Activated naive CD8-positive, alpha-beta T cell (primary cell): ENCODE data around the gene GEMIN5.
A peak's percentile ranks its signal among the peaks of the same experiment; 100 is the strongest.
"Not testable (repeated sequence)": the region's sequence is repeated elsewhere in the genome, so short reads cannot be mapped to it uniquely, and the experiment has no call there.

ENCODE experiments used
- H3K27ac Mint-ChIP-seq: one replicate; pipeline ENCODE4 v1.8.0; 2021; ENCODE audit warnings: mixed read lengths
- H3K27me3 Mint-ChIP-seq: one replicate; pipeline ENCODE4 v1.8.0; 2021; ENCODE audit warnings: mixed read lengths
- H3K36me3 Mint-ChIP-seq: one replicate; pipeline ENCODE4 v1.8.0; 2021; ENCODE audit warnings: mixed read lengths
- H3K4me1 Mint-ChIP-seq: one replicate; pipeline ENCODE4 v1.8.0; 2021; ENCODE audit warnings: low read depth, mixed read lengths
- H3K4me3 Mint-ChIP-seq: one replicate; pipeline ENCODE4 v1.8.0; 2021; ENCODE audit warnings: mild to moderate bottlenecking, mixed read lengths
- H3K9me3 Mint-ChIP-seq: one replicate; pipeline ENCODE4 v1.8.0; 2021; ENCODE audit warnings: low read depth, mixed read lengths

GEMIN5 gene

DNA sequence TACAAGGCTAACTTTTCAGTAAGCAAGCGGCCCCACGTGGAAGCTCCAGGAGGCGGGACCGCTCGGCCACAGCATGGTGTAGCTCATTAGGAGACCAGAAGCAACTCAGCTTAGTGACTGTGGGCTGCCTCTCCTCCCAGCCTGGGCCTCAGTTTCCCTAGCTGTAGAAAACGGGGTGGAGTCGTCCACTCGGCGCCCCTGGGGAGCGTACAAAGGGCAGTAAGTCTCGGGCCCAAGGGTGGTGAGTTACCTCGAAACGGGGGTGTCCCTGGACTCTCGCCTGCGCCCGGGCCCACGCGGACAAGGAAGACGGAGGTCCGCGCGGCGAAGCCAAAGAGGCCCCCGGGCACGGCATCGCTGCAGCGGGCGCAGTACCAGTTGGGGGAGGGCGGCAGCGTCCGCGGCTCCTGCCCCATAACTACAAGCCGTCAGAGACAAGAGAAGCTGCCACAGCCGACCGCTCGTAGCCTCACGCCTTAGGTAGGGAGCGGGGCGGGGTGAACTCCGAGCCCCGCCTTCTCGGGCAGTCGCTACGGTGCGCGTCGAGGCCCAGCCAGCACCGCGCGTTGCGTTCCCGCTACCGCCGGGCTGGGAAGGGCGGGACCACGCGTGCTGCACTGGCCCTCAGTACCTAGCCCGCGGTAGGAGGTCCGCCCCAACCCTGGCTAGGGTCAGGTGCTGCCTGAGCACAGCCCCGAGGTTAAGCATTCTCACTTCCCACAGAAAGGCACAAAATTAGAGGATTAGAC is at the start of gene GEMIN5:
TSS of gene GEMIN5 (minus strand) at position 494 of the 749 bp plus-strand sequence. CDS start at position 416, 78 bp downstream.
- Mint-ChIP-seq H3K4me1 (peaks cover 57% of the 10 kb centered on the region), H3K27ac (peak within 1 kb of the TSS; percentile 87), H3K4me3 (peak within 1 kb of the TSS; percentile 97), H3K9me3 (no peaks in the 10 kb centered on the region), H3K36me3 (peaks cover 10% of the 10 kb centered on the region), H3K27me3 (no peaks in the 10 kb centered on the region)

DNA sequence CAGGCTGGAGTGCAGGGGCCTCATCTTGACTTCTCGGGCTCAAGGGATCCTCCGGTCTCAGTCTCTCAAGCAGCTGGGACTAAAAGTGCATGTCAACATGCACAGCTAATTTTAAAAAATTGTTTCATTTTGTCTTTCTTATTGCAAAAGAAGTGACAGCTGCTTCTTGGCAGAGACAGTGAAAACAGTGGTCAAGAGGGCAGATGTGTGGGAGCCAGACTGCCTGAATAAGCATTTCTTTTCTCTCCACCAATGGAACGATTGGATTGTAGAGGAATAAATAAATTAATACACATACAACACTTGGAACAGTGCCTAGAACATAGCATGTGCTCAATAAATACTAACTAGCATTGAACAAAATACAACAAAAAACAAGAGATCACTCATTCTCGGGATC is 48.1 kb upstream of the GEMIN5 start:
- Mint-ChIP-seq H3K27me3 (peaks cover 7% of the 10 kb centered on the region), H3K27ac (no peak overlapping the region), H3K36me3 (no peaks in the 10 kb centered on the region), H3K4me3 (no peak overlapping the region), H3K9me3 (no peaks in the 10 kb centered on the region), H3K4me1 (no peaks in the 10 kb centered on the region)

DNA sequence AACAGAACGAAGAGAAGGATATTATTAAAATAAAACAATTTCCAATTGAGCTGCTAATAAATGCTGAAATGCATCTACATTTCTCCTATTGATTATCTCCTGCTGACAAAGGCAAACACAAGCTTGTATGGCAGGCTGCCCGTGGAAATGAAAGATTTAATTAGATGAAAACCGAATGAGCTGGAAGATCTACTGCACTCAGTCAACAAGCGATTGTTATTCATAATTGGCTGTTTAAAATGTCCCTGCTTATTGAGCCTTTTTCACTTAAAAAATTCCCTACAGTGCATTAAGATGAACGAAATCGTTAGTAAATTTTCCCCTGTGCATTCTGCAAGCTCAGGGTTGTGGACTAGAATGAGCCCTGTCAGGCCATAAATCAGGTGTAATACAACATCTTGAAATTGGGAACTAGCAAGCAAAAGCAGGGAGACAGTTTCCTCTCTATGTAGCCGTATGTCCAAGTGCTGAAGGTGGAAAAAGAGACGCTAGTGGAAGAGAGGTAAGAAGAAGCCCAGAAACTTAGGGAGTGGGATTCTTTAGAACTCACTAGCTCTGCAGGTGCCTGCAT is 47.0 kb upstream of the GEMIN5 start:
- H3K4me1 Mint-ChIP-seq = no peaks in the 10 kb centered on the region
- no peaks in the 10 kb centered on the region for H3K9me3 Mint-ChIP-seq
- H3K4me3 Mint-ChIP-seq = no peak overlapping the region
- H3K36me3 Mint-ChIP-seq = no peaks in the 10 kb centered on the region
- H3K27me3 Mint-ChIP-seq = peaks cover 7% of the 10 kb centered on the region
- no peak overlapping the region for H3K27ac Mint-ChIP-seq

DNA sequence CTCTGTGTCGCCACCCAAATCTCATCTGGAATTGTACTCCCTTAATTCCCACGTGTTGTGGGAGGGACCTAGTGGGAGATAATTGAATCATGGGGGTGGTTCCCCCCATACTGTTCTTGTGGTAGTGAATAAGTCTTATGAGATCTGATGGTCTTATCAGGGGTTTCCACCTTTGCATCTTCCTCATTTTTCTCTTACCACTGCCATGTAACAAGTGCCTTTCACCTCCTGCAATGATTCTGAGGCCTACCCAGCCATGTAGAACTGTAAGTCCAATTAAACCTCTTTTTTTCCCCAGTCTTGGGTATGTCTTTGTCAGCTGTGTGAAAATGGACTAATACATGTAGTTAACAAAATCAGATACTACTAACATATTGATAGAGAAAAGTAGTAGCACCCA is 40.3 kb upstream of the GEMIN5 start:
- H3K27ac Mint-ChIP-seq, H3K36me3 Mint-ChIP-seq, H3K4me3 Mint-ChIP-seq, H3K4me1 Mint-ChIP-seq, H3K27me3 Mint-ChIP-seq, H3K9me3 Mint-ChIP-seq: not testable (repeated sequence)

DNA sequence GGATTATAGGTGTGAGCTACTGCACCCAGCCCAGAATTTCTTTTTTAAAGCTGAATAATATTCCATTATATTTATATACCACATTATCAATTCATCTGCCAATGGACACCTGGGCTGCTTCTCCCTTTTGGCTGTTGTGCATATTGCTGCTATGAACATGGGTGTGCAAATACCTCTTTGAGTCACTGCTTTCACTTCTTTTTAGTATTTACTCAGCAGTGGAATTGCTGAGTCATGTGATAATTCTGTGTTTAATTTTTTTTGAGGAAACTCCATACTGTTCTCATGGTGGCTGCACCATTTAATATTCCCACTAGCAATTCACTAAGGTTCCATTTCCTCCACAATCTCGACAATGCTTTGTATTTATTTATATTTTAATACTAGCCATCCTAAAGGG is 39.4 kb upstream of the GEMIN5 start:
- Mint-ChIP-seq H3K4me1 (no peaks in the 10 kb centered on the region), H3K27me3 (no peaks in the 10 kb centered on the region), H3K36me3 (no peaks in the 10 kb centered on the region), H3K4me3 (no peak overlapping the region), H3K27ac (no peak overlapping the region), H3K9me3 (no peaks in the 10 kb centered on the region)

DNA sequence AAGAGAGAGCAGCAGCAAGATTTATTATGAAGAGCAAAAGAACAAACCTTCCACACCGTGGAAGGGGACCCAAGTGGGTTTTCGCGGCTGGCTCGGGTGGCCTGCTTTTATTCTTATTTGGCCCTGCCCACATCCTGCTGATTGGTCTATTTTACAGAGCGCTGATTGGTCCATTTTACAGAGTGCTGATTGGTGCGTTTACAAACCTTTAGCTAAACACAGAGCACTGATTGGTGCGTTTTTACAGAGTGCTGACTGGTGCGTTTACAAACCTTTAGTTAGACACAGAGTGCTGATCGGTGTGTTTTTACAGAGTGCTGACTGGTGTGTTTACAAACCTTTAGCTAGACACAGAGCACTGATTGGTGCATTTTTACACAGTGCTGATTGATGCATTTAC is 38.1 kb upstream of the GEMIN5 start:
- H3K4me1 Mint-ChIP-seq, H3K36me3 Mint-ChIP-seq, H3K4me3 Mint-ChIP-seq, H3K27me3 Mint-ChIP-seq, H3K9me3 Mint-ChIP-seq, H3K27ac Mint-ChIP-seq: not testable (repeated sequence)

DNA sequence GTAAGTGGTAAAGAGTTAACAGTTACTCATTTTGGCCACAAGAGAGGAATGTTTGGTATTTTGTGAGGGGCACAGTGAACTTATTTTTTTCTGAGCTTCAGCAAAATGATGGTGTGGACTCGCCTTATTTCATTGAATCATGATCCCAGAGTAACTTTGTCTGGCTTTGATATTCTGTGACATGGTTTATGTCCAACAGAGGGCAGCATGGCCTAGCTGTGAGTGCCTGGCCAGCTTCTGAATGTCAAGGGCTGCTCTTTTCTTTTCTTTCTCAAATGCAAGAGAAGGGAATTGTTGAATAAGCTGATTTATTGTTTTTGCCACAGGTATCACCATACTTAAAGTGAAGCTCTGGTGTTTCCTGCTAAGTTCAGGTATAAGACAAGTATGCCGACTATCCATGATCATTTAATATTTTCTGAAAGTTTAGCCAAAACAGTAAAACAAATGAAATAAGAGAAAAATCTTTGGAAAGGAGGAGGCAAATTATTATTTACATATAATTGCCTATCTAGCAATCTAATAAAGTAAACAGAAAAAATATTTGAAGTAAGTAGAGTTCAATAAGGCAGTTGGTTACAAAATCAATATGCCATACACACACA is 34.6 kb upstream of the GEMIN5 start:
- H3K4me1 Mint-ChIP-seq = no peaks in the 10 kb centered on the region
- H3K9me3 Mint-ChIP-seq = no peaks in the 10 kb centered on the region
- H3K27me3 Mint-ChIP-seq = no peaks in the 10 kb centered on the region
- no peak overlapping the region for H3K4me3 Mint-ChIP-seq
- peaks cover 8% of the 10 kb centered on the region for H3K36me3 Mint-ChIP-seq
- H3K27ac Mint-ChIP-seq = no peak overlapping the region

DNA sequence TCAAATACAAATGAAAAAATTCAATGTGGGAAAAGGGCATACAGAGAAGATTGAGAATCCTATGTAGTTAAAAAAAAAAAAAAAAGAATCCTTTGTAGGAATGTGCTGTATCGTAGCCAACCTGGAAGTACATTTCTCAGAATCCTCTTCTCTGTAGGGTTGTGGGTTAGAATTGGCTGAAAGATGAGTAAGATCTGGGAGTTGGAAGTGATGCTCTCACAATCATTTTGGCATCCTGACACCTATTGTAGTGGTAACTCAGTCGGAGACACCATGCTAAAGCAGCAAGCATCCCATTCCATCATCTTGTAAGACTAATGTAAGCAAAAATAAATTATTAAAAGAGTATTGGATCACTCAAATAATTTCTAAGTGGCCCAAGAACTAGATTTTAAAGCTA is 33.5 kb upstream of the GEMIN5 start:
- Mint-ChIP-seq H3K4me1 (no peaks in the 10 kb centered on the region), H3K27ac (no peak overlapping the region), H3K9me3 (no peaks in the 10 kb centered on the region), H3K36me3 (peaks cover 10% of the 10 kb centered on the region), H3K27me3 (no peaks in the 10 kb centered on the region), H3K4me3 (no peak overlapping the region)

- no peak overlapping the region for H3K27ac Mint-ChIP-seq
- no peak overlapping the region for H3K4me3 Mint-ChIP-seq
- H3K36me3 Mint-ChIP-seq = peaks cover 12% of the 10 kb centered on the region
- H3K9me3 Mint-ChIP-seq = no peaks in the 10 kb centered on the region
- no peaks in the 10 kb centered on the region for H3K4me1 Mint-ChIP-seq
- H3K27me3 Mint-ChIP-seq = no peaks in the 10 kb centered on the region
These were observed 32.7 kb upstream of the GEMIN5 start for GRCh38 chr5:154970759-154971158.

DNA sequence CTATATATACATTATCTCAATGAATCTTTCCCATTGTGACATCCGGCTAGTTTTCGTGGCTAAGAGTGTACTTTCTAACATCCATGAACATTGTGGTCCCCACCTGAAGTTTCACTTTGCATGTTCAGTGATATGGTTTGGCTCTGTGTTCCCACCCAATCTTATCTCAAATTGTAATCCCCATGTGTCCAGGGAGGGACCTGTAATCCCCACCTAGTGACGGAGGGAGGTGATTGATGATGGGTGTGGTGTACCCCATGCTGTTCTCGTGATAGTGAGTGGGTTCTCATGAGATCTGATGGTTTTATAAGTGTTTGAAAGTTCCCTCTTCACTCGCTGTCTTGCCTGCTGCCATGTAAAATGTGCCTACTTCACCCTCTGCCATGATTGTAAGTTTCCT is 30.9 kb upstream of the GEMIN5 start:
- H3K36me3 Mint-ChIP-seq = peaks cover 12% of the 10 kb centered on the region
- H3K9me3 Mint-ChIP-seq = no peaks in the 10 kb centered on the region
- H3K27ac Mint-ChIP-seq = no peak overlapping the region
- no peaks in the 10 kb centered on the region for H3K4me1 Mint-ChIP-seq
- H3K27me3 Mint-ChIP-seq = no peaks in the 10 kb centered on the region
- H3K4me3 Mint-ChIP-seq = no peak overlapping the region

DNA sequence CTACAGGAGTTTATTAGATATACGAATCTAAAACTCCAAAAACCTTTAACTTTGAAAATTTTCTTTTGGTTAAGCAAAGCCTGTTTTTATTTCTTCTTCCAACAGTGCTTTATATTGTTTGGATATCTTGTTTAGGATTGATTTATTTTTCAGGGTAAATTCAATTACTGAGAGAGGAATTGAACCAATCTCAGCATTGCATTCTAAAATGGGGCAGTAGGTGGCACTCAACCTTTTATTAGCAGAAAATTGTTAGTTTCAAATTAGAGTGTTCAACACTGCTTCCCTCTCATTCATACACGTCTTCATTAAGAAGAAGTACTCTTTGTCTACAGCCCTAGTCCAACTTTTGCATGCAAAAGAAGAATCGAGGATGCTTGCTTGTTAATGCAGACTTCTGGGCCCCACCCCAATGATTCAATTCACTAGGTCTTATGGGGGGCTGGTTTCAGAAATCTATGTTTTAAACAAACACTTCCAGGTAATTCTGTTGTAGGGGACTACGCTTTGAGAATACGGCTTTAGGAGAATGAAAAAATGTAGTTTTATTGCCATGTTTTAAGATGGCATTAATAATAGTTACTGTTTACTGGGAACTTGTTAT is 29.5 kb upstream of the GEMIN5 start:
- Mint-ChIP-seq H3K4me1 (peaks cover 1% of the 10 kb centered on the region), H3K27ac (no peak overlapping the region), H3K4me3 (no peak overlapping the region), H3K9me3 (no peaks in the 10 kb centered on the region), H3K36me3 (peaks cover 17% of the 10 kb centered on the region), H3K27me3 (no peaks in the 10 kb centered on the region)

DNA sequence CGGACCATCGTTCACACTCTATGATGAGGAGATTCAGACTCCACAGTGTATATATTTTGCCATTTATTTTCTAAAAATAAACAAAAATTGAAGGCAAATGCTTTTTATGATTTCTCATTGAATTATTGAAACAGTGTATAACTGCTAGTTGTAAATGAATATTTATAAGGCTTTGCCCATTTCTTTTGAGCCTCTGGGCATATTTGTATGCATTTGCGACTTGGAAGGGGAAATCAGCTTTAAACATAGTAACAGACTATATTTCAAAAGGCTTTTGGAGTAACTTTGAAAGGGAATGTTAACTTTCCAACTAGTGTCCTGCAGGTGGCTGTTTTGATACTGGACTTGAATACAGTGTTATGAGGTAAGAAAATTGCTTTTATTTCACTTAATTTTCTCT is 28.9 kb upstream of the GEMIN5 start:
- Mint-ChIP-seq H3K27me3 (no peaks in the 10 kb centered on the region), H3K4me3 (no peak overlapping the region), H3K4me1 (peaks cover 3% of the 10 kb centered on the region), H3K9me3 (no peaks in the 10 kb centered on the region), H3K36me3 (peaks cover 18% of the 10 kb centered on the region), H3K27ac (no peak overlapping the region)

DNA sequence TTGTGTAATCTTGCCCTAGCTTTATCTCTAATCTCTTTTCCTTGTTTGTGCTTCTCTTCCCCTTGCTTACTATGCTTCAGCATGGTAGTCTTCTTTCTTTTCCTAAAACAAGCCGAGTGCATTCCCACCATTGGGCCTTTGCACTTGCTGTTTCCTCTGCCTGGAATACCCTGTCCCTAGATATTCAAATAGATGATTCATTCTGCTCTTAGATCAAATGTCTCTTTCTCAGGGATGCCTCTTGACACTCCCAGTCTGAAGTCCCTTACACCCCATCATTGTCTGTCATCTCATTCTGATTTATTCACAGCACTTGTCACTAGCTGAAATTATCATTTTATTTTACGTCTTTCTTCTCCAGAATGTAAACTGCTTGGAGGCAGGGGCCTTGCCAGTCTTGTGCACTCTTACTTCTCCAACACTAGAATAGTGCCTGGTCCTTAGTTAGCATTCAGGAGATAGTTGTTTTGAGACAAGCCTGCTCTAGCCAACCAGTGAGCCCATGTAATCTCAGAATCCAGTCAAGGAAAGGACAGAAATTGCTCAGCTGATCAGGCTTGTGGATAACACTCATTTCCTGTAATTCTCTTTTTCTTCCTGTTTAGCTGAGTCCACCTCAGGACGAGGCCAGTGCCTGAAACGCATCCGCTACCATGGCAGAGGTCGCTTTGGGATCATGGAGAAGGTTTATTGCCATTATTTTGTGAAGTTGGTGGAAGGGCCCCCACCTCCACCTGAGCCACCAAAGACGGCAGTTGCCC is 28.2 kb upstream of the GEMIN5 start:
- H3K4me1 Mint-ChIP-seq = peaks cover 3% of the 10 kb centered on the region
- H3K4me3 Mint-ChIP-seq = no peak overlapping the region
- peaks cover 18% of the 10 kb centered on the region for H3K36me3 Mint-ChIP-seq
- no peaks in the 10 kb centered on the region for H3K27me3 Mint-ChIP-seq
- no peak overlapping the region for H3K27ac Mint-ChIP-seq
- H3K9me3 Mint-ChIP-seq = no peaks in the 10 kb centered on the region

- Mint-ChIP-seq H3K36me3 (peaks cover 15% of the 10 kb centered on the region), H3K9me3 (no peaks in the 10 kb centered on the region), H3K4me3 (no peak overlapping the region)
These were observed 24.5 kb upstream of the GEMIN5 start for GRCh38 chr5:154962494-154962893.

DNA sequence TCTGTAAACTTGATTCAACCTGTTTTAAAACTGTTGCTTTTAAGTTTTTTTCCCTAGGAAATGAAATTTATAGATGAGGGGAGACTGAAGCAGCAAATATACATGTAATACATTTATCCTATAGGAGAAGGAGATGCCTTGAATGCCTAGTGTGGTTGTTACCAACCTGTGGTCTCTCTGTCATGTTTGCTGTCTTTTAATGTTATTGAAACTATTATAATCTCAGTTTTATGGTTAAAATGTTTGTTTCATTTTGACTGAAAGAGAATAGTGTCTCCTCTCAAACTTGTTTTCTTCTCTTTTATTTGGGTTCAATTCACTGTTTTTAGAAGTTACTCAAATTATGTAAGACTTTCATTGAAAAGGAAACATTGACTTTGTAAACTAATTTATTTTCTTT is 18.7 kb upstream of the GEMIN5 start:
- H3K27ac Mint-ChIP-seq = peak overlapping the region; percentile 64
- no peaks in the 10 kb centered on the region for H3K9me3 Mint-ChIP-seq
- H3K27me3 Mint-ChIP-seq = no peaks in the 10 kb centered on the region
- peaks cover 7% of the 10 kb centered on the region for H3K4me1 Mint-ChIP-seq
- no peak overlapping the region for H3K4me3 Mint-ChIP-seq
- peaks cover 12% of the 10 kb centered on the region for H3K36me3 Mint-ChIP-seq

More at GRCh38 chr5:154962494-154962893, 24.5 kb upstream of the GEMIN5 start:
- H3K27ac Mint-ChIP-seq = no peak overlapping the region
- H3K4me1 Mint-ChIP-seq = peaks cover 3% of the 10 kb centered on the region
- H3K27me3 Mint-ChIP-seq = no peaks in the 10 kb centered on the region
